COLO829 (cell line): Measurements from ENCODE around the gene VWA5B2.
A peak's percentile ranks its signal among the peaks of the same experiment; 100 is the strongest.

Source experiments
- DNase-seq: peaks from one replicate; pipeline ENCODE4 v3.0.0; 2012; ENCODE audit warnings: low spot score

VWA5B2 gene

DNA sequence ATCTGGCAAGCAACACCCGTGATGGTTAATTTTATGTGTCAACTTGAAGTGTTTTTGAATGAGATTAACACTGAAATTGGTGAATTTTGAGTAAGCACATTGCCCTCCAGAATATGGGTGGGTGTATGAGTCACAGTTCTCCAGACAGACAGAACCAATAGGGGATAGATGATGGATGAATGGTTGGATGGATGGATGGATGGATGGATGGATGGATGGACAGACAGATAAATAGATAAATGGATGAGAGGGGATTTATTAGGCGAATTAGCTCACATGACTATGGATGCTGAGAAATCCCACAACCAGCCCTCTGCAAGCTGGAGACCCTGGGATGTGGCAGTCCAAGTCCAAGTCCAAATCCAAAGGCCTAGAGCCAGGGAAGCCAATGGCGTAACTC, 5.4 kb upstream of the VWA5B2 start:
- DNase-seq: no peak

DNA sequence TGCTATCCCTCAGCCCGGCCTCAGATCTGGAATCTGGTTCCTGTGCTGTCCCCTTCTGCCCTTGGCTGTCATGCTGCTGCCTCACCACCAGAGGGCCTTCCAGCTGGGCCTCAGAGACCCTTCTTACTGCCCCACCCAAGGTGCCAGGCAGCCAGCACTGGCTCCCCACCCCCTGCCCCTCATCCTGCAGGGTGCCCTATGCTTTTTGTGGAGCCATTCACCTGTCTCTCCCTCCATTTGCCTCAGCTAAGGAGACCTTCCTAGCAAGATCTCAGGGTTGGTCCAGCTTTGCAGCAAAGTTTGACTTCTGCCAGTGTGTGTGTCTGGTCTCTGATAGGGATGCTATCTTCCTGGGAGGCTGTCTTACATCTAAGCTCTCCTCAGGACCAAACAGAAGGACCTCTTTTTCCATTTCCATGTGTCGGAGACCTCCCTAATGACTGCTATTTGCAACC, 1.9 kb upstream of the VWA5B2 start:
- DNase-seq: peak; percentile 68

DNA sequence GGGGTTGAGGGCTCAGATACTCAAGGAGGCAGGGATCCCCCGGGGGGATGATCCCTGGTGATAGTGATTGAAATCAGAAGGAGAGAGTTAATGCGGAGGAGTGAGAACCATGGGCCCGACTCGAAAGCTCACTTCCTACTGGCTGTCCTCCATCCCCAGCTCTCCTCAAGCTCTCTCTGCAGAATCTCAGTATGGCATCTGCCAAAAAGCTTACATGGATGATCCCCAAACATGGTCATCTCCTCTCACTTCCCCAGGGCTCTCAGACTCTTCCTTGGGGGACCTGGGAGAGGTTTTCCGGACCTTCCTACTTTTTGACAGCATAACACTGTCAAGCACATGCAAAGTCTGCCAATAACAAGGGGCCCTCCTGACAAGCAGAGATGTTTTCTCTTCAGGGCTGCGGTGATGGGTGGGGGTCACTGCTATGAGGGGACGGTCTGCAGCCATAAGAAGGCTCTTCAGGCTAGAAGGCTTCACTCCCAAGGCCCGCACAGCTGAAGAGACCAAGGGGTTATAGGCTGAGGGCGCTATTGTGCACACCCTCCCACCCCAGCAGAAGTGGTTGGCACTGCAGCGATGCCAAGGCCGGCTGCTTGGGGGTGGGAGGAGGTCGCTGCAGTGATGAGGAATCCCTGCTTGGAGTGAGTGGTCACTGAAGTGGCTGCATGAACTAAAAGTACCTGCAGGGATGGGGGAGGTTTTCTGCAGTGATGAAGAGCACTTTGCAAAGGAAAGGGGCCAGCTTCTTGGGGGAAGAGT, 828 bp upstream of the VWA5B2 start:
- no peak for DNase-seq

DNA sequence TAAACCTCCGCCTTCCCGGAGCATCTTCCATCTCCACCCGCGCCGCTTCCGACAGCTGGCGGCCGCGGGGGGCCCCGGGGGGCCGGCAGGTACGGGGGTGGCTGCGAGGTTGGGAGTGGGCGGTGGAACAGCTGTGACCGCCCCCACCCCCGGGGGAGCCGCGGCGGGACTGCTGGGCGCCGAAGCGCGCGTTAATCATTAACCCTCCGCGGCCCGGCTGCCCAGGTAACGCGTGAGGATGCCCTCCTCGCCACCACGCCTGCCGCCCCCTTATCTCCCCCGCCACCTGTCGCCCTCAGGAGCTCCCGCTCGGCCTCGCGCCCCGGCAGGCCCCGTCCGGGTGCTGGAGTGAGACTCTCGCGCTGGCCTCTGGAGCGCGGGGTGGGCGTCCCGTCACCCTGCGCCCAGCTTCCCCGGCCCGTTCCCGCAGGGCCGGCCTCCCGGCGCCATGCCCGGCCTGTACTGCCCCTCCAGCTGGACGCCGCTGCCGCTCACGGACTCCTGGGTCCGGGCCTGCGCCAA, 757 bp downstream of the VWA5B2 start:
- DNase-seq: no peak

DNA sequence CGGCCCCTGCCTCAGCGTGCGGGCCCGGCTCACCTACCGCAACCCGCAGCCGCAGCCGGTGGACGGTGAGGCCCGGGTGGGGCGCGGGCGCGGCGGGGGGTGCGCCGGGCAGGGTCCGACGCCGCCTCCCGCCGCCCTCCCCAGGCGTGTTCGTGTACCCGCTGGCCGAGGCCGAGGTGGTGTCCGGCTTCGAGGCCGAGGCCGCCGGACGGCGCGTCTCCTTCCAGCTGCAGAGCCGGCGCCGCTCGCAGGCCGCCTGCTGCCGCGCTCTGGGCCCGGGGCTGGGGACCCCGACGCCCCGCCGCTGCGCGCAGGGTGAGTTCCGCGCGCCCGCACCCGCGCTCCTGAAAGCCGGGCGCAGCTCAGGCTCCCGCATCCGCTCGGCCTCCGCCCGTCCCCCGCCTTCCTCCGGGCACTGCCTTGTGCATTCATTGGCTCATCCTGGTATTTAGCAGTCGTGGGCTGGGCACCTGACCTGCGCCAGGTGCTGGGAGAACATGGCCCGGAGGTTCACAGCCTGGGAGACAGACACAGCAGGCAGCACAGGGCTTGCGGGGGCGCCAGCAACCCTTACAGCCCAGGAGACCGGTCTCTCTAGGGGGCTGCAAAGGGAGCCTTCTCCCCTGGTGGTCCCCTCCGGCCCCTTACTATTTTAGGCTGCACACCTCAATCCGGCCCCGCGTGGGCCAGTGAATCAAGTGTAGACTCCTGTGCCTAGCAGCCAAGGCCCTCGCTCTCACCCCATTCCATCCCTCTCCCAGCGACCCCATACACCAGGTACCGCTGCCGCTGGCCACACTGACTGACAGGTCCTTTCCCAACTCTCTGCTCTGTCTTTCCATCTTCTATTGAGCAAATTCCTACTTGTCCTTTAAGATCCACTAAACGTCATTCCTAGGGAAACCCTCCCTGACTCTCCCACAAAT, 1.5 kb downstream of the VWA5B2 start:
- no peak for DNase-seq

DNA sequence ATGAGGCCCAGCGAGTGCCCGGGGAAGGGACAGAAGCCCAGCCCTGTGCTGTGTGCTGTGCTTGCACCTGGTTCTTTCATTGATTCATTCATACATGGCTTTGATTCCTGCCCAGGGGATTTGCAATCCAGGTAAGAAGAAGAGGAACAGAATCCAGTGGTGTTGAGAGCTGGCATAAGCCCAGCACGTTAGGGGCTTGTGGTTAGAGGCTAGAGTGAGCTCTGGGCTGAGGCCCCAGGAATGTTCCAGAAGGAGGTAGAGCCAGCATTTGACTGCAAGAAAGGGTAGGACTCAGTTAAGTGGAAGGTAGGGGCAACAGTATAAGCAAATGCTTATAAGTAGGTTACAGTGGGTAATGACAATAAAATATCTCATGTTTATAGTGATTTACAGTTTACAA, 2.3 kb downstream of the VWA5B2 start:
- DNase-seq: no peak

DNA sequence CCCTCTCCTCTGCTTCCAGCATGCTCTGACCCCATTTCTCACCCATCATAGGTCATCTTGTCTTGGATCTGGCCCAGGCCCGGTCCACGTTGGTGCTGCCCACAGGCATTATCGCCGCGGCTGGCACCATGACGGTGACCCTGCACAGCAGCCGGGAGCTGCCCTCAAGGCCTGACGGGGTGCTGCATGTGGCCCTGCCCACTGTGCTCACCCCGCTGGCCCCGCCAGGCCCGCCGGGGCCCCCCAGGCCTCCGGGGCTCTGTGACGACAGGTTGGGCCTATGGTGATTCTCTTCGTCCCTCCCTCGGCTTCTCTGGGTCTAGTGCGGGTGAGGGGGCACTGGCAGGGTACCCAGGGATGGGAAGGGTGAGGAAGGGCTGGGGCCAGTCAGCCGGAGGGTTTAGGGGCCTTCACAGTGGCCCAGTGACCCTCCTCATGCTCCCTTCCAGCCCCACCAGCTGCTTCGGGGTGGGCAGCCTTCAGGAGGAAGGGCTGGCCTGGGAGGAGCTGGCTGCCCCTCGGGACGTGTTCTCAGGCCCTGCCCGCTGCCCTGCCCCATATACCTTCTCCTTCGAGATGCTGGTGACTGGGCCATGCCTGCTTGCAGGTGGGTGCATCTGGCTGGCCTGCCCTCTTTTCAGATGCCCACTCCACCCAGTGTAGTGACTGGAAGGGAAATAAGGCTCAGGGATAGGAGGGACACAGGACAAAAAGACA, 3.9 kb downstream of the VWA5B2 start:
- DNase-seq: no peak

DNA sequence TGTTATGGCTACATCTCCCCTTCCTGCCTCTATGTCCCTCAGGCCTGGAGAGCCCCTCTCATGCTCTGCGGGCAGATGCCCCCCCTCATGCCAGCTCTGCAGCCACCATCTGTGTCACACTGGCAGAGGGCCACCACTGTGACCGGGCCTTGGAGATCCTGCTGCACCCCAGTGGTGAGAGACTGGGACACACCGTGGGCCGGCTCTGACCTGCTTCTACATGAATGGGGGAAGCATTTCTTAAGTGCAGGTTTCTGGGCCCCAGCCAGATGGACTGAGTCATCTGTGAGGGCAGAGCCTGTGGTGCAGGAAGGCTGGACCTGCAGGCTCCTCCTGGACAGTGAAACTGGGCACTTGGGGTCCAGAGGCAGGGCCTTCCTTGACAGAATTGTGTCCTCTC, 4.8 kb downstream of the VWA5B2 start:
- DNase-seq: peak; percentile 58

DNA sequence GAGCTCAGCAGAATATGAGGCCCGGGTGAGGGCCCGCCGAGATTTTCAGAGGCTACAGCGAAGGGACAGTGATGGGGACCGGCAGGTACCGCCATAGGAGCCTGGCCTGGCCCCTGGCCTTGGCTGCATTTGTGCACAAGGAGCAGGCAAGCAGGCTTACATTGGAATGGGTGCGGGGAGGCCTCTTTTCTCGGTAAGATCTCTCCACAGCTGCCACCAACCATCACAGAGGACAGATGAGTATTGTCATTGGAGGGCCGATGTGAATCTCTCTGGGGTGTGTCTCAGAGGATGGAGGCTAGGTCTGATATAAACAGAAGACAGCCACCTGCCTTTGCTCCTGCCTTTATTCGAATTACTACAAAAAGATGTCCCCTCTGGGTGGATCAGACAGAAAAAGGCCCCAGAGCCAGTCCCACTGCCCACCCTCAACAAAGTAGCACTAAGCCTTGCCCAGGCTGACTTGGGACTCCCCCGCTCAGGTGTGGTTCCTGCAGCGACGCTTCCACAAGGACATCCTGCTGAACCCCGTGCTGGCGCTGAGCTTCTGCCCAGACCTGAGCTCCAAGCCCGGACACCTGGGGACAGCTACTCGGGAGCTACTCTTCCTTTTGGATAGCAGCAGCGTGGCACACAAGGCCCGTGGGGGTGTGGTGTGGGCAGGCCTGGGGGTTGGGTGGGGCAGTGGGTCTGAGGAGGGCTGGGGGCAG, 5.4 kb downstream of the VWA5B2 start:
- DNase-seq: no peak

DNA sequence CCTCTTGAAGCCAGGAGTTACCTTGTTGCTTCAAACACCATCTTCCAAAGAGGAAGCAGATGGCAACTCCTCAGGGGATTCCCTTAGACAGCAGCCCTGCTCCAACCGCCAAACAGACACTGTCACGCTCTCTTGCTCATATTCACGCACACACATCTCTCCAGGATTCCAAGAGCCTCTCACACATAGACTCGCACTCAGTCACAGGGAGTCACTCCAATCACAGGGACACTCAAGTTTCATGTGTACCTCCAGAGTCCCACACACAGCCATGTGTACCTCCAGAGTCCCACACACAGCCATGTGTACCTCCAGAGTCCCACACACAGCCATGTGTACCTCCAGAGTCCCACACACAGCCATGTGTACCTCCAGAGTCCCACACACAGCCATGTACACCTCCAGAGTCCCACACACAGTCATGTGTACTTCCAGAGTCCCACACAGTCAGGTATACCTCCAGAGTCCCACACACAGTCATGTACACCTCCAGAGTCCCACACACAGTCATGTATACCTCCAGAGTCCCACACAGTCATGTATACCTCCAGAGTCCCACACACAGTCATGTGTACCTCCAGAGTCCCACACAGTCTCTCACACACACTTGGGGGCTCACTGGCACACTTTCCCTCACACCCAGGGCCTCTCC, 6.1 kb downstream of the VWA5B2 start:
- DNase-seq: no peak

DNA sequence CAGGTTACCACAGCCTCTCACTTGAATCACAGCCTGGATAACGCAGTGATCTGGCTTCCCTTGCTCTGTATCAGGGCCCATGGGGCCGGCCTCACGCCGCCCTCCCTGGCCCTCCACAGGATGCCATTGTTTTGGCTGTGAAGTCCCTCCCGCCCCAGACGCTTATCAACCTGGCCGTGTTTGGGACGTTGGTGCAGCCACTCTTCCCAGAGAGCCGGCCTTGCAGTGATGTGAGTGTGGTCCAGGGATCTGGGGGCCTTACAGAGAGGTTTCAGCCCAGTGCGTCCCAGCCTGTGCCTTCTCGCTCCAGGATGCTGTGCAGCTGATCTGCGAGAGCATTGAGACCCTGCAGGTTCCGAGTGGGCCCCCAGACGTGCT, 6.6 kb downstream of the VWA5B2 start:
- no peak for DNase-seq

DNA sequence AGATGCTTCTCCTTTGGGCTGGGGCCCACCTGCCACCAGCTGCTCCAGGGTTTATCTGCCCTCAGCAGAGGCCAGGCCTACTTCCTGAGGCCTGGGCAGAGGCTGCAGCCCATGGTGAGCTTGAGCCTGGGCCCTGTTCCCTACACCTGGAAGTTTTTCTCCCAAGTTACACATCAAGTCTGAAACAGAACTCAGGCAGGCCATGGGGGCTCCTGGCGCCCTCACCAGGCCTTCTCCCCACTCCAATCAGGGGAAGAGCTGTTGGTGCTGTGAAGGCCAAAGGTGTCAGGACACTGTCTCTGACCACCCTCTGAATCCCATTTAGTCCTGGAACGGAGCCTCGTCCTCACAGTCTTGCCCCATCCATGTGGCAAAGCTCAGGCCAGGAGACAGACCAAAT, 7.3 kb downstream of the VWA5B2 start:
- DNase-seq: no peak

DNA sequence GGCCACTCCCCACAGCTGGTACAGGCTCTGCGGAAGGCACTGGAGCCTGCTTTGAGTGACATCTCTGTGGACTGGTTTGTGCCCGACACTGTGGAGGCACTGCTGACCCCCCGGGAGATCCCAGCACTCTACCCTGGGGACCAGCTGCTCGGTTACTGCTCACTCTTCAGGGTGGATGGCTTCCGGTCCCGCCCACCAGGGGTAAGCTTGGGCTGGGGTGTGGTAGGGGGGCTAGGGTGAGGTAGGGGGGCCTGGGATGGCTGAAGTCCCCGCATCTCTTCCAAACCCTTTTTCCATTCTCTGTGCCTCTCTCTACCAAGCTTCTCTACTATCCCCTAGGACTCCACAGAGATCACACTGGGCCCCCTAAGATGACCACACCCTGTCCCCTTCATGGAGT, 7.8 kb downstream of the VWA5B2 start:
- DNase-seq: no peak

DNA sequence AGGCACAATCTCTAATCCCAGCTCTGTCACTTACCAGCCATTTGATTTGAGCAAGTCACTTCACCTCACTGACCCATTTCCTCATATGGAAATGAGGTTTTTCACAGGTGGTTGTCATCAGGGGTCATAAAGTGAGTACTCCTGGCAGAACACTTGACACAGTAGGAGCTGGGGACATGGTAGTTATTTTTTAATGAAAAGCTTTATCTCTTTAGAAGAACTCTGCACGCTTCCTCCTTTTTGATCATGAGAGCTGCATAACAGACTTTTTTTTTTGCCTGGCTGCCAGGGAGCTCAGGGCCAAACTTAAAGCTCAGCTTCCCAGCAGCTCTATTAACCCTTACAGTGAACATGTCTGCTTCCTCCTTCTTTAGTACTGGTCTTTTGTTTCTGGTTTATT, 8.4 kb downstream of the VWA5B2 start:
- DNase-seq: no peak

DNA sequence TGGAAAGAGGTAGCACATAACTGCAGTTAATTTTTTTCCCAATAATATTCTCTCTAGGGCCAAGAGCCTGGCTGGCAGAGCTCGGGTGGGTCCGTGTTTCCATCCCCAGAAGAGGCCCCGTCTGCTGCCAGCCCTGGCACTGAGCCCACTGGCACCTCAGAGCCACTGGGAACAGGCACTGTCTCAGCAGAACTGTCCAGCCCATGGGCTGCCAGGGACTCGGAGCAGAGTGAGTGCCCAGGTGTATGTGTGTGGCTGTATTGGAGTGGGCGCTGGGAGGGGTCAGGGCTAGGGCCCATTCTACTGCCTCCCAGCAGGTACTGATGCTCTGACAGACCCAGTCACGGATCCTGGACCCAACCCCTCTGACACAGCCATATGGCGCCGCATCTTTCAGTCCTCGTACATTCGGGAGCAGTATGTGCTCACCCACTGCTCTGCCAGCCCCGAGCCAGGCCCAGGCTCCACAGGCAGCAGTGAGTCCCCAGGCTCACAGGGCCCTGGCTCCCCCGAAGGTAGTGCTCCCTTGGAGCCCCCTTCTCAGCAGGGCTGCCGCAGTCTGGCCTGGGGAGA, 8.9 kb downstream of the VWA5B2 start:
- no peak for DNase-seq

DNA sequence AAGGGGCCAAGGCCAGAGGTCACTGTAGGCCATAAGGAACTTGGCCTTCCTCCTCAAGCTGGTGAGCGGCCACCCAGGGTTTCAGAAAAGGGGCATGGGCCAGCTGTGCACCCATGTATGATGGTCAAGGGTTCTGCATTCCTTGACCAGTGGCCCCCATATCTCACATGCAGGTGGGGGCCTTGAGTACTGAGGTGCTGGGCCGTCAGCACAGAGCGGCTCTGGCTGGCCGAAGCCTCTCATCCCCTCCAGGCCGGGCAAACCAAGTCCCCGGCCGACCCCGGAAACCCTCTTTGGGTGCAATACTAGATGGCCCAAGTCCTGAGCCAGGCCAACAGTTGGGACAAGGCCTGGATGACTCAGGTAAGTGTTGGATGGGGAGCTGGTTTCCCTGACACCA, 9.8 kb downstream of the VWA5B2 start:
- no peak for DNase-seq

DNA sequence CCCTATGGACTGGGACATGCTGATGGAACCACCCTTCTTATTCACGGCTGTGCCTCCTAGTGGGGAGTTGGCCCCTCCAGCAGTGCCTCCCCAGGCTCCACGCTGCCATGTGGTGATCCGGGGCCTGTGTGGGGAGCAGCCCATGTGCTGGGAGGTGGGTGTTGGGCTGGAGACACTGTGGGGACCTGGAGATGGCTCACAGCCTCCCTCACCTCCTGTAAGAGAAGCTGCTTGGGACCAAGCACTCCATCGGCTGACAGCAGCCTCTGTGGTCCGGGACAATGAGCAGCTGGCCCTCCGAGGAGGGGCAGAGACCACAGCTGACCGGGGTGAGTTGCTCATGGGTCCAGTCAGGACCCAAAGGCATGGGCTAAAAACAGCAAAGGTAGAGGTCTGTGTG, 10.3 kb downstream of the VWA5B2 start:
- DNase-seq: no peak

DNA sequence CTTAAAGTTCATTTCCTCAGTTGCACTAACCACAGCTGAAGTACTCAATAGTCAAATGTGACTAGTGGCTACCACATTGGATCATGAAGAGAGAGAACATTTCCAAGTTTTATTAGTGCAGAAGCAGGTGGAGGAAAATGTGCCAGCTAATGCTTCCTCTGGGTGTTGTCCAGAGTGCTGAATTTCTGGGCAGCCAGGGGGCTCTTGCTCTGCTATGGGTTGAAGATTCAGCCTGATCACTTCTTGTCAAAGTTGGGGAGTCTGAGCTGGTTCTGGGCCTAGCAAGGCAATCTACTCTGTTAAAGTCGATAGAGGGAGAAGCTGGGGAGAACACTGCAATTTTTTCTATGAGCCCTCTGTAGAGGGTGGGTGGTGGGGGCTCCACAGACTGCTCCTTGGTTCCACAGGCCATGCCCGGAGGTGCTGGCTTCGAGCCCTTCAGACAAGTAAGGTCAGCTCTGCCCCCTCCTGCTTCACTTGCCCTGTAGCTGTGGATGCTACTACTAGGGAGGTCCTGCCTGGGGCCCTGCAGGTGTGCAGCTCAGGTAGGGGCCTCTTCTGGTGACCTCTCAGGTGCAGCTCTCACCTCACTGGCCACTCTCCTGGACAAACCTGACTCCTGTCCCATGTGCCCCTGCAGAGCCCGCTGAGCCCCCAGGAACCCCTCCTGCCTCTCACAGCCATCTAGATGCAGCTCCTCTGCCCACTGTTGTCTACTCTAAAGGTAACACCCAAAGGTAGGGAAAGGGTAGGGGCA, 11.2 kb downstream of the VWA5B2 start:
- no peak for DNase-seq

DNA sequence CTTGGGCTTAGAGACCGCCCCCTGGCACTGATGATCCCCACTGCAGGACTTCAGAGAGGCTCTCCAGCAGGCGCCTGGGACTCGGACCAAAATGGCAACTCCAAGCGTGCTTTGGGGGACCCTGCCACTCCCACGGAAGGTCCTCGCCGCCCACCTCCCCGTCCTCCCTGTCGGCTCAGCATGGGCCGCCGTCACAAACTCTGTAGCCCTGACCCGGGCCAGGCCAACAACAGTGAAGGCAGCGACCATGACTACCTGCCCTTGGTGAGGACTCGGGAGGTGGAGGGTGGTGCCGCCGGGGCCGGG, 11.7 kb downstream of the VWA5B2 start:
- DNase-seq: no peak
